Parathyroid adenoma (tissue), 2 donors: Measurements from ENCODE around the gene ALK.

Experiments
- H2AFZ ChIP-seq: fragments of 300-600 bp; sonication (generic); one replicate; pipeline ENCODE4 v1.7.0; 2017; ENCODE audit warnings: antibody characterized with exemption, mild to moderate bottlenecking
- H3K27ac ChIP-seq: fragments of 300-600 bp; sonication (generic); one replicate; pipeline ENCODE4 v1.7.0; 2017
- H3K27me3 ChIP-seq: fragments of 300-600 bp; sonication (generic); one replicate; pipeline ENCODE4 v1.7.0; 2017; ENCODE audit warnings: low read length; ENCODE audit not compliant: control insufficient read depth, insufficient read depth
- H3K36me3 ChIP-seq: fragments of 300-600 bp; sonication (generic); one replicate; pipeline ENCODE4 v1.7.0; 2017; ENCODE audit warnings: low read length; ENCODE audit not compliant: control insufficient read depth, insufficient read depth
- H3K4me1 ChIP-seq: fragments of 300-600 bp; sonication (generic); one replicate; pipeline ENCODE4 v1.7.0; 2017; ENCODE audit warnings: control low read depth
- H3K4me2 ChIP-seq: fragments of 300-600 bp; sonication (generic); one replicate; pipeline ENCODE4 v1.7.0; 2017; ENCODE audit warnings: low read length
- H3K4me3 ChIP-seq: fragments of 300-600 bp; sonication (generic); one replicate; pipeline ENCODE4 v1.7.0; 2017; ENCODE audit warnings: low read depth, low read length
- H3K79me2 ChIP-seq: fragments of 300-600 bp; sonication (generic); one replicate; pipeline ENCODE4 v1.7.0; 2017; ENCODE audit warnings: control low read depth
- H3K9ac ChIP-seq: fragments of 300-600 bp; sonication (generic); one replicate; pipeline ENCODE4 v1.7.0; 2017; ENCODE audit warnings: mild to moderate bottlenecking
- H3K9me3 ChIP-seq: fragments of 300-600 bp; sonication (generic); one replicate; pipeline ENCODE4 v1.7.0; 2017; ENCODE audit warnings: low read length; ENCODE audit not compliant: control insufficient read depth
- CTCF ChIP-seq: fragments of 300-600 bp; sonication (generic); IDR thresholded peaks from one replicate; pipeline ENCODE4 v1.7.0; 2017; ENCODE audit warnings: antibody characterized with exemption, mild to moderate bottlenecking
- donor health status: primary hyperparathyroidism.

ALK gene

DNA sequence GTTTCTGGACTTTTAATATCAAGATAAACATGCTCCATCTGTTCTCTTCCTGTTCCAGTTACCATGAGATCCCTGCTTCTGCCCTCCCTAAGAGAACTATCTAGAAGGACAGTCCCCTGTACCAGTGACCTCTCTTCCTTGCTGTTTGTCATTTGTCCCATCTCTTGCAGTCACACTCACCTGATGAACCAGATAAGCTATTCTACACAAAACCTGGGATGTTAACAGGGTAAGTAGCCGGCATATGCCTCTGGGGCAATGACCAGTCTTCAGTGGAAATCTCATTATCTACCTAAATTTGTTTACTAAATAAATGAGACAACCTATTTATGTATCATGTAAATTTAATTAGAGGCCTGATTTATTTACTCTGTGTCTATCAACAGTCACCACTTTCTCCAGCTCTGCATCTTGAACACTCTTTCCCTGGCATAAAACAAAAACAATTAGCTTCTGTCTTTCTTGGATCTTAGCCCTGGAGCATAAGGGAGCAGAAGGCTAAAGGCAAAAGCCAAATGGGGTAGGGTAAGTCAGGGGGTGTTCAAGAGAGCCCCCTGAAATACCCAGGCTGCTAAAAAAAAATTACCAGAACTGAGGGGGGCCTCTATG, 337.7 kb downstream of the ALK start:
- Histone ChIP-seq H2AFZ (no peak overlapping the region), H3K27ac (no peak overlapping the region), H3K27me3 (no peaks in the 10 kb centered on the region), H3K4me1 (no peaks in the 10 kb centered on the region), H3K36me3 (no peaks in the 10 kb centered on the region), H3K9ac (no peak overlapping the region), H3K4me2 (no peak overlapping the region), H3K9me3 (no peaks in the 10 kb centered on the region), H3K79me2 (no peaks in the 10 kb centered on the region), H3K4me3 (no peak overlapping the region)
- no peak for TF ChIP-seq CTCF

DNA sequence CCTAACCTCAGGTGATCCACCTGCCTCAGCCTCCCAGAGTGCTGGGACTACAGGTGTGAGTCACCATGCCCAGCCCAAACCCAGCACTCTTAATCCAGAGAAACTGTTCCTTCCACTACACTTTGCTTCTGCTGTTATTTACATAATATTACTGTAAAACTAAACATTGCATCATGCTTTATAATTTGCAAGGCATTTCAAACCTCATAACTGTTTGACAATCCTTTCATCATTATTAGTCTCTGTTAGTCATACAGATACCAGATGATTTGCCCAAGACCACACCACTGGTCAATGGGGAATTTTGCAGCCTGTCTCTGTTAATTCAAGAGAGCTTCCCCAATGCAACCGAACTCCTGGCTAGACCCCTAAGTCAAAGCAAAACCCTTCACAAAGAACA, 338.3 kb downstream of the ALK start:
- no peak for TF ChIP-seq CTCF
- Histone ChIP-seq H3K27ac (no peak overlapping the region), H3K27me3 (no peaks in the 10 kb centered on the region), H3K9ac (no peak overlapping the region), H3K9me3 (no peaks in the 10 kb centered on the region), H3K79me2 (no peaks in the 10 kb centered on the region), H3K4me1 (no peaks in the 10 kb centered on the region), H3K4me3 (no peak overlapping the region), H3K36me3 (no peaks in the 10 kb centered on the region), H3K4me2 (no peak overlapping the region), H2AFZ (no peak overlapping the region)

DNA sequence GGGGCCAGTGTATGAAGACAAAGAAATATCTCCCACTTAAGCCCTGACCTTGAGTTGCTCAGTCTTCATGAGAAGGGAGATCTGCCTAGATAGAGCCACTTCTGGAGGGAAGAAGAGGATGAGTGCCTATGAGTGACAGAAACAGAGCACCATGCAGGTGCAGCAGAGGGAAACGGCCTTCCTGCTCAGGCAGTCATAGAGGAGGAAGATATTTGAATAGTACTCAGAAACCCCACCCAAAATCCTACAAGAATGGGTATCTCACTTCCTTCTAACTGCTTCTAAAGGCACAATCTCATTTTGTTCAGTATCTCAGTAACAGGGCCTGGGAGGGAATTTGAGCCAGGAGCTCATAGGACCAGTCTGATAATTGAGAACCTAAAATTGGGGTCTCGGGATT, 339.3 kb downstream of the ALK start:
- Histone ChIP-seq H3K27ac (no peak overlapping the region), H3K4me2 (no peak overlapping the region), H2AFZ (no peak overlapping the region), H3K79me2 (no peaks in the 10 kb centered on the region), H3K9me3 (no peaks in the 10 kb centered on the region), H3K4me3 (no peak overlapping the region), H3K36me3 (no peaks in the 10 kb centered on the region), H3K27me3 (no peaks in the 10 kb centered on the region), H3K9ac (no peak overlapping the region), H3K4me1 (no peaks in the 10 kb centered on the region)
- no peak for TF ChIP-seq CTCF

DNA sequence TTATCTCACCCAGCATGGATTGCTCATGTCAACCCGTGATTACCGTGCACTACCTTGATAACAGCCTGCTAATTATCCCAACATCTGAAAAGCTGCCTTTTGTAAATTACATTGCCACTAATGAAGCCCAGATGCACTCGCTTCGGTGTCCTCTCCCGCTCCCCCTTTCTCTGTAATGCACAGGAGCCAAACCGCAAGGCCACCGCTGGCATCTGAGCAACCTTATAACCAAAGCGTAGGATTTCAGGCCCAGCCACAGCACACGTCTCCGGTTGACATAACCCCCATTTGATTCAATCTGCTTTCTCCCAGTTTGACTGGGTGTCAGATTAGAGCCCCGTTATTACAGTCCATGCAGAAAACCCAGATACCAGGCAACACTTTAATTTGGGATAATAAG, 341.2 kb downstream of the ALK start:
- Histone ChIP-seq H3K9ac (no peak overlapping the region), H3K27me3 (no peaks in the 10 kb centered on the region), H3K27ac (no peak overlapping the region), H3K4me3 (no peak overlapping the region), H2AFZ (no peak overlapping the region), H3K9me3 (no peaks in the 10 kb centered on the region), H3K79me2 (no peaks in the 10 kb centered on the region), H3K36me3 (no peaks in the 10 kb centered on the region), H3K4me2 (no peak overlapping the region), H3K4me1 (no peaks in the 10 kb centered on the region)
- no peak for TF ChIP-seq CTCF

GRCh38 chr2:29579495-29580169, 341.8 kb downstream of the ALK start:
- no peak for TF ChIP-seq CTCF
- Histone ChIP-seq H3K9ac (no peak overlapping the region), H3K27ac (no peak overlapping the region), H3K4me3 (no peak overlapping the region), H3K36me3 (no peaks in the 10 kb centered on the region), H3K4me1 (no peaks in the 10 kb centered on the region), H2AFZ (no peak overlapping the region), H3K4me2 (no peak overlapping the region), H3K27me3 (no peaks in the 10 kb centered on the region), H3K9me3 (no peaks in the 10 kb centered on the region), H3K79me2 (no peaks in the 10 kb centered on the region)
